ENCODE results near the gene RHEBL1.

Gene RHEBL1

GRCh38 chr12:49037111-49037946 is 32.5 kb downstream of the RHEBL1 start:
- DNase-seq (ENCODE audit: low spot score) = no peak

DNA sequence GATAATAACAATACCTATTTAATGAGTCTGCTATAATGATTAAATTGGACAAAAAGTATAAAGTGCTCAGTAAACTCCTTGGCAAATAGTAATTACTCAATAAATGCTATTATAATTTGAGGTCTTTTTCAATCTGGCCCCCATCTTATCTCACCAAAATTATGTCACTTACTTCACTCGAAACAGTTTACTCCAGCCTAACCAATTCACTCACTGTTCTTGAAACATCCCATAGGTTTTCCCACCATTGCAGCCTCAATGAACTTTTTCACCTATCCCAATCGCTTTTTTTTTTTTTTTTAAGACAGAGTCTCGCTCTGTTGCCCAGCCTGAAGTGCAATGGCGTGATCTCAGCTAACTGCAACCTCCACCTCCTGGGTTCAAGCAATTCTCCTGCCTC is 33.8 kb downstream of the RHEBL1 start:
- no peak for DNase-seq (ENCODE audit: low spot score)

- DNase-seq (ENCODE audit: low spot score) = no peak
Observed at GRCh38 chr12:49034286-49034622, 35.5 kb downstream of the RHEBL1 start.

DNA sequence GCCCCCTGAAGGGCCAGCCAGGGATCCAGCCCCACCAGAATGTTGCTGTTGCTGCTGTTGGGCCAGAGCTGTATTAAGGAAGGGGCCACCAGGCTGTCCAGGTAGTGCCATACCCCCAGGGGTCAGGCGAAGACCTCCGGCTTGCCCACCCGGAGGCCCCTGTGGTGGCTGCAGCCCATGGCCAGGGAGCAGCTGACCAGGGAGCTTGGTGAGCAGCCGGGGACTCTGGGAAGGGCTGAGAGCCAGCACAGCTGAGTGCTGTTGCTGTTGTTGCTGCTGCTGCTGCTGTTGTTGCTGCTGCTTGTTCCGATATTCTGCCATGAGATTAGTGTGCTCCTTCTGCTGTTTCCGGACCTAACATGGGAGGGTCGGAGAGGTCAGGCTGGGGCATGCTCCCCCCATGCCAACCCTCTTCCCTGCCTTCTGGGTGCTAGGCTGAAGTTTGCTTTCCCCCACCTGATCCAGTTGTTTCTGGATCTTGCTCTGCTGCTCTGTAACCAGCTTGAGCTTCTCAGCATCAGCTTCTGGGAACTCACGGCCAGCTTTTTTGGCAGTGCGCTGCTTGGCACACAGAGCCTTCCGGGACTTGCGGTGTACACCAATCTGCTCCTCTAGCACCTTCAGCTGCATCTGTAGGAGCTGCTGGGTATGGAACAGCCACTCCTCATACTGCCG is 36.0 kb downstream of the RHEBL1 start:
- DNase-seq (ENCODE audit: low spot score) = no peak

DNA sequence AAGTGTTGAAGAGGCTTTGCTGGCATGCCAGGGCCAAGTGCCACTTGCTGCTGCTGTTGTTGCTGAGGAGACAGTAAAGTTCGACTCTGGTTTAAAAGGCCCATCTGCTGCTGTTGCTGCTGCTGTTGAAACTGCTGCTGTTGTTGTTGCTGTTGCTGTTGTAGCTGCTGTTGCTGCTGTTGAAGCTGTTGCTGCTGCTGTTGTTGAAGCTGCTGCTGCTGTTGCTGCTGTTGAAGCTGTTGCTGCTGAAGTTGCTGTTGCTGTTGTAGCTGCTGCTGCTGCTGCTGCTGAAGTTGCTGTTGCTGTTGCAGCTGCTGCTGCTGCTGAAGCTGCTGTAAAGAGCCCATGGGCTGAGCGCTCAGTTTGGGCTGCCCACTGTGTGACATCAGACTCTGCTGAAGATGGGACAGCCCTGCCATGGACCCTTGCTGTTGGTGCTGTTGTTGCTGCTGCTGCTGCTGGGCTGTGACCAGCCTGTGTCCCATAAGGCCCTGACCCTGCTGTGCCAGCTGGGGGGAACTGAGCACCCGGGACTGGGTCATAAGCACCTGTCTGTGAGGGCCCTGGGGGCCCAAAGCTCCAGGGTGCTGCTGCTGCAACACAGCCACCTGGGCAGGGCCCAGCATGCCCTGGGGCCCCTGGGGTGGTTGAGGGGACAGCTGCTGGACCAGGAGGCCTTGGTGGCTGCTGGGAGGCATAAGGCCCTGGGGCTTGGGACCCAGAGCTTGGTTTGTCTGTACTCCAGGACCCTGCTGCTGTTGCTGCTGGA is 36.9 kb downstream of the RHEBL1 start:
- DNase-seq (ENCODE audit: low spot score) = no peak

GRCh38 chr12:49032276-49032675 is 37.5 kb downstream of the RHEBL1 start:
- no peak for DNase-seq (ENCODE audit: low spot score)

GRCh38 chr12:49031573-49032161 is 38.1 kb downstream of the RHEBL1 start:
- DNase-seq (ENCODE audit: low spot score) = no peak

DNA sequence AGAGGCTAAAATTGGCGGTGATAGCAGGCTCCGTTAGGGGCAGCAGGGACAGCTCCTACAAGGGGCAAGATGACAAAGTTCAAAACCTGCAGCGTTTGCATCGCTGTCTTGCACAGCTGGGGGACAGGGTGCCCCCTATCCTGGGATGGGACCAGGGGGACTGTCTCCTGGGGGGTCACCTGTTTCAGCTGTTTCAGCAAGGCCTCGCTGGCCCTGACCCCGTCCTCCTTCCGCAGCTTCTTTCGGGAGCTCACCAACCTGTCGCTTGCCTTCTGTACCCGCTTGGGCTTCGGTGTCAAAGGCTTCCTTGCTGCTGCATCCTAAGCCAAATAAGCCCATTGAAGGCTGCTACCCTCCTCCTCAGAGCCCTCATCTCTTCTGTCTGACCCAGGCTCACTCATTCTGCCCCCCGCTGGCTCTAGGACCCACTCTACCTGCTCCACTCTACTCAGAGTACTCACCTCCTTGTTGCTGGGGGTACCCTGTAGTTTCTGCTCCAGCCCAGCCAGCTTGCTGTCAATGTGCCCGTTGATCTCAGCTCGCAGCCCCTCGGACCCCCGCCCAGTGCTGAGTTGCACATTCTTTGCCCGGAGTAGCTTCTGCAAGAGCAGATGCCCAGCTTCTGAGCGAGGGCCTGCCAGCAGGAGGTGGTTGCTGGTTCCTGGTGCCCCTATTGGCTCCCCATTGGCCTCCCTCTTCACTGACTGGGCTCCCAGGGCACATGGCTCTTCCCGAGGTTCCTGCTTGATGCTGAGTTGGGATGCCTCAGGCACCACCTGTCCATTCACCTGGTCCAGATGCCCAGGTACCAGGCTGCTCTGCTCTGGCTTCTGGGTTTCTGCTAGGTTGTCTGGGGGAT is 38.8 kb downstream of the RHEBL1 start:
- DNase-seq (ENCODE audit: low spot score) = no peak

GRCh38 chr12:49030119-49030518 is 39.7 kb downstream of the RHEBL1 start:
- DNase-seq (ENCODE audit: low spot score) = no peak

DNA sequence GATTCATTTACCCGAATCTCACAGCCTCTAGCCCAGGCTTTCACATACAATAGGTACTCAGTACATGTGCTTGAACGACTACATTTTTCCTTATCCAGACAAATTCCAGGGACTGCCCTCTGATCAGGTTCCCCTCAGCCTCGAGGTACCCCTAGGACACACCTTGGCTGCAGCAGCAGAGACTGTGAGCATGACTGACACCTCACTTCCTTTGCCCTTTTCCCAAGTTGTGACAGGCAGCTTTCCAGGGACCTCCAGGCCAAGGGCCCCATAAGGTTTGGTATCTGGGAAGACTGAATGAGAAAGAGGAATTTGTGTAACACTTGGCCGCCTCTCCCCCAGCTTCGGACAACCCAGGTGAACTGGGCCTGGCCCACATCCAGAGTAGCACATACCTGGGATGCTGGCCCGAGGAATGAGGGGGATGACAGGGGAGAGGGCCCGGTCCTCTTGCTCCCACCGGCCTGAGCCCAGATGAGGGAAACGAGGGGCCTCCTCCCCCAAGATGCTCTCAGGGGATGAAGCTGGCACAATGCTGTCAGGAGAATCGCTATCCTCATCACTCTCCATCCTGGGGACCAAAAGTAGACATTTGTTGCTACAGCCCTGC is 41.0 kb downstream of the RHEBL1 start:
- DNase-seq (ENCODE audit: low spot score) = no peak

DNA sequence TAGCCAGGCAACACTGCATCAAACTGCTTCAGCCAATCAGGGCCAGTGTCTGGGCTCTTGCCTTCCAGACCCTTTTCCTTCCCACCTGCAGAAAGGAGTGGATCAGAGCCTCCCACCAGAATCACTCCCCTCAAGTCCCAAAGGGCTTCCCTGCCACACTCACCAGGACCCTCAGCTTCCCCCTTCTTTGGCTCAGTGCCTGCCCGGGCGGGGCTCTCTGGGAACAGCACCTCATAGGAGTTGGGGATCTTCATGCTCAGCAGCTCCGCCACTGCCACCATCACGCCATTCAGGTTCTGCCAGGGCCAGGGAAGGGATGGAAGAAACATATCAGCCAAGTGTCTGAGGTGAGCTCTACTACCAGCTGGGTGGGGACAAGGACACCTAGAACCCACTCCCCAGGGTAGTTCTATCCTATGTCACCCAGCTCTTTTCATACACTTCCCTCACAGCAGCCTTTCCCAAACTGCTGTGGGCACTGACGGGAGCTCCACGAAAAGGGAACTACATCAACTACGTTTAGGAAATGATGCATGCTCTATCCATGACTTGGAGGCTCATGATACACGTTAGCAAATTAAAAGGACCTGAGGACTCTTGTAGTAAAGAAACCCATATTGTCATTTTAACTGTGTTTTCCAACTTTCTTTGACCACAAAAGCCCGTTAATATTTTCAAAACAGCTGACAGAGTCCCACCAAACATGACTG is 41.8 kb downstream of the RHEBL1 start:
- no peak for DNase-seq (ENCODE audit: low spot score)

DNA sequence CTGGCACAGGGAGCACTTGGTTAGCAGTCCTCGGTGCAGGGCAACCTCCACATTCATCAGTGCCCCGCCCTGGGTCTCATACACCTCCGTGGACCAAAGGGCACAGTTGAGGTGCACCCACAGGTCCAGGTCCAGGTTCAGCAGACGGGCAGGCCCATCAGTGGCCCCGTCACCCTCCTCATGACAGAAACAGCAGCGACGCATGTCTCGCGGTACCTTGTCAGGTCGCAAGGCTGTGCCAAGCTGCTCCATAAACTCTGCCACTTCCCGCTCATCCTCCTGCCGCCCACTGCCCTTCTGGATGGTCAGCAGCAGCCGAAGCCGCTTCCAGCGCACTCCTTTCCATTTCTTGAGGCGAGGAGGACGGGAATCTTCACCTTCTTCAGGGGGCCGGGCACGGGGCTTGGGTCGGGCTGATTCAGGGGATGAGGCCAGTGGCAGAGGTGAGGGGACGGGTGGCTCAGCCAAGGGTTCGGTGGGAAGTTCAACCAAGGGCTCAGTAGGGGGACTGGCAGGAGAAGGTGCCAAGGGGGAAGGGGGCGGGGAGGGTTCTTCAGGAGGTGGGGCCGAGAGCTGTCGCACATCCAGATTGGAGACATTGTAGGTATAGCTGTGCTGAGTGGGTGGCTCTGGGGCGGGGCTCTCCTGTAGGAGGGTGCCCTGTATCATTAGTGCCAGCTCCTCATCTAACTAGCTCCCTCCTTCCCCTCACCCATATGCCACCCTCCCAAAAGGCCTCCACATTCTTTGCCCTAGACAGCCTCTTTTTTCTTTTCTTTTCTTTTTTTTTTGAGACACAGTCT is 42.9 kb downstream of the RHEBL1 start:
- no peak for DNase-seq (ENCODE audit: low spot score)

GRCh38 chr12:49026101-49026500 is 43.7 kb downstream of the RHEBL1 start:
- no peak for DNase-seq (ENCODE audit: low spot score)

DNA sequence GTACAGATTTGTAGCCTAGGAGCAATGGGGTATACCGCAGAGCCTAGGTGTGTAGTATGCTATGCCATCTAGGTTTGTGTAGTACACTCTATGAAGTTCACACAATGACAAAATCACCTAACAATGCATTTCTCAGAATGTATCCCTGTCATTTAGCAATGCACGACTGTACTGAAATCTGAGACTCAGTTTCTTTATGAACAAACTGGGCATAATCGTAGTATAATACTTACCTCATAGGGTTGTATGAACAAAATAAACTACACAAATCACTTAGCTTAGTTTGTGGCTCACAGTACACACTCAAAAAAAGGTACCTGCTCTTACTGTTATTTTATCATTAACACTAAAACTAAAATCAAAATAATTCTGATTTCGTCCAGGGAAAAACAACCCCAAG is 44.3 kb downstream of the RHEBL1 start:
- DNase-seq (ENCODE audit: low spot score) = no peak

GRCh38 chr12:49024543-49024942 is 45.2 kb downstream of the RHEBL1 start:
- DNase-seq (ENCODE audit: low spot score) = no peak

DNA sequence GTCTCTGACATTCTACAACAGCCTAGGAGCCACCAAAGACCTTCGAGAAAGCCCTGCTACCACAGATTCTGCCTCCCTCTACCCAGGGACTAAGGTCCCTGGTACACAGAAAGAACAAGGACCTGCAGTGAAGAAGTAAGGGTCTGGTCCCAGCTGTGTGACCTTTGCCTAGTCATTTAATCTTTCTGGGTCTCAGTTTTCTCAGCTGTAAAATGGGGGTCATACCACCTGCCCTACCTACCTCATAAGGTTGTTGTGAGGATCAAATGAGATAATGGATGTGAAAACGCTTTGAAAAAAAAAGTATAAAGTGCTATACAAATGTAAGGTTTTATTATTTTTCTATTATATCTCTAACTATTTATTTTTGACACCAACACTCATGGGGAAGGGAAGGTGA is 46.0 kb downstream of the RHEBL1 start:
- no peak for DNase-seq (ENCODE audit: low spot score)

- DNase-seq (ENCODE audit: low spot score) = no peak
Observed at GRCh38 chr12:49022558-49023178, 47.1 kb downstream of the RHEBL1 start.

DNA sequence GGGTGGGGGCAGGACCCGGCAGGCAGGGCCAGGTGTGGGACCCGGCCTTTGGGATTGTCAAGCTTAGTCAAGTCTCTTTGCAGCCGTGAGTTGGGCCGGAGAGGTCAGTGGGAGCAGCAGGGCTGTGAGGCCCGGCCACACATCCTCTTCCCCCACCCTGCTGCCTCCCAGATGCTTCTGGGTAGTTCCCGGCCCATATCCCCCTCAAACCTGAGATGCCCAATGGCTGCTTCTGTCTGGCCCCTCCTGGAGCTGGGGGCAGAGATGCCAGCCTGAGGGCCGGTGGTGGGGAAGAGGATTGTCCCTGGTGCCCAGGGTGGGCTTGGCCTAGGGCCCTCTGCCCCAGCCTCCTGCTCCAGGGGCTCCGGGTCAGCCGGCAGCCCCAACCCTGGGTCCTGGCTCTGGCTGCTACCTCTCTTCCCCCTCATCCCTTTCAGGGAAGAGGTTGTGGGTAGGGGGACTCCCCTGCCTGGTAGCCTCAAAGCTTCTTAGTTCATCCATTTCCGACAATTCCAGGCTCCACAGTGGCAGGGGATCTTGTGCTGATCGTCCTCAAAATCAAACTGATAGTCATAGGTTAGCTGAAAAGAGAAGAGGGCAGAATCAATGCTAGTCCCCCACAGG is 48.4 kb downstream of the RHEBL1 start:
- no peak for DNase-seq (ENCODE audit: low spot score)

- DNase-seq (ENCODE audit: low spot score) = no peak
Observed at GRCh38 chr12:49020441-49020840, 49.3 kb downstream of the RHEBL1 start.
